AG09309 (cell line): Measurements from ENCODE around the gene TRIM69.

ENCODE experiments used
- DNase-seq: peaks from one replicate; pipeline ENCODE4 v3.0.0-alpha.2; 2010; ENCODE audit warnings: low read depth
- H3K4me3 ChIP-seq: 2 replicates; pipeline ENCODE4 v1.5.1; 2011; ENCODE audit warnings: mild to moderate bottlenecking, low read depth, low read length, moderate library complexity; ENCODE audit not compliant: control insufficient read depth
- TF ChIP-seq, protein P1 (sequence below): IDR thresholded peaks from 2 replicates; pipeline ENCODE4 v1.5.1; 2011; ENCODE audit warnings: mild to moderate bottlenecking, low read depth, low read length, inconsistent platforms; ENCODE audit not compliant: insufficient read depth, control insufficient read depth; ENCODE audit errors: missing control alignments

TRIM69 gene

DNA sequence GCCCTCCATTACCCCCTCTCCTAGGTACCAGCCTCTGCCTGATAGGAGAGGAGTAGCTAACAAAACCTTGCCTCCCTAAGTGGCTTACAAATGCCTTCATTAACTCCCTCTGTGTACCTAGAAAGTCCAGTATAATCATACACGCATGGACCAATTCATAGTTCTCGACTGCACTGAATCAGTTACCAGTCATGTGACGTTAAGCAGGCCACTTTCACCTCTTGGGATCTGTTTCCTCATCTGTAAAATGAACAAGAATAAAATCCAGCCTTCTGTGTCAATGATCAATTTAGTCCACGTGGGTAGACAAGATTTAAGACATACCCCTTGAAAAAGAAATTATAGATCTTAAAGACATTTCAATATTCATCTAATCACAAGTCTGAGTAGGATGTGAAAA, 72.2 kb downstream of the TRIM69 start:
- DNase-seq, result no peak
- TF ChIP-seq, protein P1, sequence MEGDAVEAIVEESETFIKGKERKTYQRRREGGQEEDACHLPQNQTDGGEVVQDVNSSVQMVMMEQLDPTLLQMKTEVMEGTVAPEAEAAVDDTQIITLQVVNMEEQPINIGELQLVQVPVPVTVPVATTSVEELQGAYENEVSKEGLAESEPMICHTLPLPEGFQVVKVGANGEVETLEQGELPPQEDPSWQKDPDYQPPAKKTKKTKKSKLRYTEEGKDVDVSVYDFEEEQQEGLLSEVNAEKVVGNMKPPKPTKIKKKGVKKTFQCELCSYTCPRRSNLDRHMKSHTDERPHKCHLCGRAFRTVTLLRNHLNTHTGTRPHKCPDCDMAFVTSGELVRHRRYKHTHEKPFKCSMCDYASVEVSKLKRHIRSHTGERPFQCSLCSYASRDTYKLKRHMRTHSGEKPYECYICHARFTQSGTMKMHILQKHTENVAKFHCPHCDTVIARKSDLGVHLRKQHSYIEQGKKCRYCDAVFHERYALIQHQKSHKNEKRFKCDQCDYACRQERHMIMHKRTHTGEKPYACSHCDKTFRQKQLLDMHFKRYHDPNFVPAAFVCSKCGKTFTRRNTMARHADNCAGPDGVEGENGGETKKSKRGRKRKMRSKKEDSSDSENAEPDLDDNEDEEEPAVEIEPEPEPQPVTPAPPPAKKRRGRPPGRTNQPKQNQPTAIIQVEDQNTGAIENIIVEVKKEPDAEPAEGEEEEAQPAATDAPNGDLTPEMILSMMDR, result no peak
- no peak overlapping the region for H3K4me3 ChIP-seq

- no peak for DNase-seq
- TF ChIP-seq, protein P1, result no peak
- H3K4me3 ChIP-seq, result no peak overlapping the region
Observed at GRCh38 chr15:44810237-44810636, 73.9 kb downstream of the TRIM69 start.

DNA sequence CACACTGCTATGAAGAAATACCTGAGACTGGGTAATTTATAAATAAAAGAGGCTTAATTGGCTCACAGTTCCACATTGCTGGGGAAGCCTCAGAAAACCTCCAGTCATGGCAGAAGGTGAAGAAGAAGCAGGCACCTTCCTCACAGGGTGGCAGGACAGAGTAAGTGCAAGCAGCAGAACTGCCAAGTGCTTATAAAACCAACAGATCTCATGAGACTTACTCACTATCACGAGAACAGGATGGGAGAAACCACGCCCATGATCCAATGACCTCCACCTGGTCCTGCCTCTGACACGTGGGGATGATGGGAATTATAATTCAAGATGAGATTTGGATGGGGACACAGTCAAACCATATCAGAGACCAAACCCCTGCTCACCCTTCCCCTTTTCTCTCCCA, 75.0 kb downstream of the TRIM69 start:
- TF ChIP-seq, protein P1, result no peak
- DNase-seq, result no peak
- H3K4me3 ChIP-seq, result no peak overlapping the region

- H3K4me3 ChIP-seq, result no peak overlapping the region
- no peak for DNase-seq
- TF ChIP-seq, protein P1, result no peak
Observed at GRCh38 chr15:44812029-44812517, 75.7 kb downstream of the TRIM69 start.

- no peak overlapping the region for H3K4me3 ChIP-seq
- DNase-seq, result no peak
- TF ChIP-seq, protein P1, result no peak
Observed at GRCh38 chr15:44813231-44813630, 76.9 kb downstream of the TRIM69 start.
